Epithelial cell of proximal tubule (primary cell): ENCODE data around the gene ARHGEF17. TPM values are rescaled to one million over a fixed set of nuclear protein-coding genes. Genes with fewer than 3 reads are reported as not detected.
A peak's percentile ranks its signal among the peaks of the same experiment; 100 is the strongest.

Experiments
- DNase-seq: peaks from one replicate; pipeline ENCODE4 v3.0.0-alpha.2; 2011; ENCODE audit warnings: low read depth
- H3K4me3 ChIP-seq: 2 replicates; pipeline ENCODE4 v1.5.1; 2011; ENCODE audit warnings: low read depth, mild to moderate bottlenecking, low read length
- total RNA-seq: library from RNA; depleted of rRNA; stranded (reverse); fragments of >200 nt; gene quantifications from 2 replicates; pipeline ENCODE4 v1.2.3, GENCODE V29; 2015
- TF ChIP-seq, protein P1 (sequence below): conservative IDR thresholded peaks from 2 replicates; pipeline ENCODE4 v1.5.1; 2012; ENCODE audit warnings: low read depth, mild to moderate bottlenecking, low read length

The ARHGEF17 gene
- total RNA-seq, 1 donor from 2014 or later: 26.4 TPM

DNA sequence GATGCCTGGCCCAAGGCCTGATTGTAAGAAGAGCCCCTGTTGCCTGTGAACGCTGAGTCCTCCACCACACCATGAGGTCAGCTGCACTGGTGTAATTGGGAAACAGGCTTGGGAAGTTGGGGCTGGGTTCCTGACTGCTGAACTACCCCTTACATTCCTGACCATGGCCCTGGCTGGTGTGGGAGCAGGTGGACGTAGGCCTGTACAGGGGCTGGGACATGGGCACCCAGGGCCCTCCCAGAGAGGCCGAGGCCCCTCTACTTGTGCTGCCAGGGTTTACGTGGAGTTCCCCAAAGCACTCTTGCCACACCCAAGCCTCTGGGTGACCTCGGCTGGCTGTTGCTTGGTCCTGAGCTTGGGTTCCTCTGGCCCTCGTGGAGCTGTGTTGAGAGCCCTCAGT is 73.5 kb downstream of the ARHGEF17 start:
- TF ChIP-seq, protein P1, sequence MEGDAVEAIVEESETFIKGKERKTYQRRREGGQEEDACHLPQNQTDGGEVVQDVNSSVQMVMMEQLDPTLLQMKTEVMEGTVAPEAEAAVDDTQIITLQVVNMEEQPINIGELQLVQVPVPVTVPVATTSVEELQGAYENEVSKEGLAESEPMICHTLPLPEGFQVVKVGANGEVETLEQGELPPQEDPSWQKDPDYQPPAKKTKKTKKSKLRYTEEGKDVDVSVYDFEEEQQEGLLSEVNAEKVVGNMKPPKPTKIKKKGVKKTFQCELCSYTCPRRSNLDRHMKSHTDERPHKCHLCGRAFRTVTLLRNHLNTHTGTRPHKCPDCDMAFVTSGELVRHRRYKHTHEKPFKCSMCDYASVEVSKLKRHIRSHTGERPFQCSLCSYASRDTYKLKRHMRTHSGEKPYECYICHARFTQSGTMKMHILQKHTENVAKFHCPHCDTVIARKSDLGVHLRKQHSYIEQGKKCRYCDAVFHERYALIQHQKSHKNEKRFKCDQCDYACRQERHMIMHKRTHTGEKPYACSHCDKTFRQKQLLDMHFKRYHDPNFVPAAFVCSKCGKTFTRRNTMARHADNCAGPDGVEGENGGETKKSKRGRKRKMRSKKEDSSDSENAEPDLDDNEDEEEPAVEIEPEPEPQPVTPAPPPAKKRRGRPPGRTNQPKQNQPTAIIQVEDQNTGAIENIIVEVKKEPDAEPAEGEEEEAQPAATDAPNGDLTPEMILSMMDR: no peak
- DNase-seq: no peak
- no peak overlapping the region for H3K4me3 ChIP-seq

GRCh38 chr11:73382183-73382582 is 74.1 kb downstream of the ARHGEF17 start:
- DNase-seq: no peak
- no peak overlapping the region for H3K4me3 ChIP-seq
- TF ChIP-seq, protein P1: no peak

- DNase-seq: no peak
- H3K4me3 ChIP-seq: no peak overlapping the region
- TF ChIP-seq, protein P1: no peak
Measured at GRCh38 chr11:73382747-73383146, 74.7 kb downstream of the ARHGEF17 start.

GRCh38 chr11:73383249-73384124 is 75.4 kb downstream of the ARHGEF17 start:
- no peak overlapping the region for H3K4me3 ChIP-seq
- TF ChIP-seq, protein P1: peak; percentile 3
- no peak for DNase-seq

DNA sequence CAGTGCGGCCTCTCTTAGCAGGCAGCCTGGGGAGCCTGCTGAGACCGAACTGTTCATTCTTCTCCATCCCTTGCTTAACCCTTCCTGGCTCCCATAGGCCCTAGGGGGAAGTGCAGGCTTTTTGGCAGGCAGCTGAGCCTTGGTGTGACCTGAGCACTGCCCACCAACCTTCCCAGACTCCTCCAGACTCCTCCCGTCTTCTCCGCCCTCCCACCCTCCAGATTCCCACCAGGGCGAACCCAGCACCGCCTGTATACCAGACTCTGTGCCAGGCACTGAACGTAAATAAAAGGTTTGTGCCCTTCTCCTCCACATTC is 76.0 kb downstream of the ARHGEF17 start:
- TF ChIP-seq, protein P1: no peak
- DNase-seq: no peak
- no peak overlapping the region for H3K4me3 ChIP-seq

DNA sequence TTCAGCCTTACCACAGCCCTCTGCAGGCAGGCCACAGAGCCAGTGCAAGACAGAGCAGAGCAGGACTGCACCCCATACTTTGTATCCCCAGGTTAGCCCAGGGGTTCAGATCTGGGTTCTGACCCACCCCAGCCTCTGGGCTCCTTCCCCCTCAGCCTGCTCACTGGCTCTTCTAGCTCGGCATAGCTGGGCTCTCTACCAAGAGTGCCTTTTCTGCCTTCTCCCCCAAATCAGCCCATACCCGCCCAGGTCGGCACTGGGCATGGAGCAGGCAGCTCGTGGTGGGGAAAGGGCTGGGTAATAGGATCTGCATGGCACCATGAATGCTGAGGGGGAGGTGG is 76.4 kb downstream of the ARHGEF17 start:
- DNase-seq: no peak
- no peak overlapping the region for H3K4me3 ChIP-seq
- TF ChIP-seq, protein P1: no peak
